IPS-15b (cell line): ENCODE results near the gene TBC1D19.
"Not testable (repeated sequence)": the region's sequence is repeated elsewhere in the genome, so short reads cannot be mapped to it uniquely, and the experiment has no call there.

Source experiments
- H3K27me3 ChIP-seq: one replicate; pipeline ENCODE4 v1.6.1; 2013; ENCODE audit warnings: low read length; ENCODE audit not compliant: control insufficient read depth, insufficient read depth
- H3K36me3 ChIP-seq: one replicate; pipeline ENCODE4 v1.6.1; 2013; ENCODE audit warnings: low read length; ENCODE audit not compliant: control insufficient read depth, insufficient read depth
- H3K4me1 ChIP-seq: one replicate; pipeline ENCODE4 v1.6.1; 2013; ENCODE audit warnings: mild to moderate bottlenecking, low read length; ENCODE audit not compliant: control insufficient read depth, insufficient read depth
- H3K4me3 ChIP-seq: one replicate; pipeline ENCODE4 v1.5.1; 2013; ENCODE audit warnings: low read depth, low read length
- H3K9ac ChIP-seq: one replicate; pipeline ENCODE4 v1.6.1; 2013; ENCODE audit warnings: low read depth, mild to moderate bottlenecking, low read length
- H3K9me3 ChIP-seq: one replicate; pipeline ENCODE4 v1.6.1; 2013; ENCODE audit warnings: mild to moderate bottlenecking, low read length; ENCODE audit not compliant: control insufficient read depth, insufficient read depth

The TBC1D19 gene

DNA sequence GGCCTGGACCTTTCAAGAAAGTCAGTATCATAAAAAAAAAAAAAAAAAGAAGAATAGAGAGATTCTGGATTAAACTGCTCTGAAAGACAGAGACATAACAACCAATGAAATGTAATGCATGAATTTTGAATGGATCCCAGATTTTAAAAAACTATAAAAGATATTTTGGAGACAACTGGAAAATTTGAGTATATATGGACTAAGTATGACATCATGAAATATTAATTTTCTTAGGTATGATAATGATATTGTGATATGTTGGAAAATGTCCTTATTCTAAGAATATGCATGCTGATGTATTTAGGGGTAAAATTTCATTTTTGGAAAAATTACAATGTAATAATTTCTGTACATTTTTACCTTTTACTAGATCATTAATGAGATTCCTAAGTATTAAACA, 52.6 kb downstream of the TBC1D19 start:
- Histone ChIP-seq H3K36me3 (no peaks in the 10 kb centered on the region), H3K4me1 (no peaks in the 10 kb centered on the region), H3K9me3 (no peaks in the 10 kb centered on the region), H3K4me3 (no peak overlapping the region), H3K9ac (no peak overlapping the region), H3K27me3 (no peaks in the 10 kb centered on the region)

DNA sequence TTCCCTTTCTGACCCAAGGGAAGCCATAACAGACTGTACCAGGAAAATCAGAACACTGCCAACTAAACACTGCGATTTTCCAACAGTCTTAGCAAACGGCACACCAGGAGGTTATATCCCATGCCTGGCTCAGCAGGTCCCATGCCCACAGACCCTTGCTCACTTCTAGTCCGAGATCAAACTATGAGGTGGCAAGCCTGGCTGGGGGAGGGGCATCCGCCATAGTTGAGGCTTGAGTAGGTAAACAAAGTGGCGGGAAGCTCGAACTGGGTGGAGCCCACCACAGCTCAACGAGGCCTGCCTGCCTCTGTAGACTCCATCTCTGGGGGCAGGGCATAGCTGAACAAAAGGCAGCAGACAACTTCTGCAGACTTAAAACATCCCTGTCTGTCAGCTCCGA, 56.8 kb downstream of the TBC1D19 start:
- not testable (repeated sequence) for H3K27me3 ChIP-seq, H3K9ac ChIP-seq, H3K9me3 ChIP-seq, H3K4me3 ChIP-seq, H3K36me3 ChIP-seq, H3K4me1 ChIP-seq

DNA sequence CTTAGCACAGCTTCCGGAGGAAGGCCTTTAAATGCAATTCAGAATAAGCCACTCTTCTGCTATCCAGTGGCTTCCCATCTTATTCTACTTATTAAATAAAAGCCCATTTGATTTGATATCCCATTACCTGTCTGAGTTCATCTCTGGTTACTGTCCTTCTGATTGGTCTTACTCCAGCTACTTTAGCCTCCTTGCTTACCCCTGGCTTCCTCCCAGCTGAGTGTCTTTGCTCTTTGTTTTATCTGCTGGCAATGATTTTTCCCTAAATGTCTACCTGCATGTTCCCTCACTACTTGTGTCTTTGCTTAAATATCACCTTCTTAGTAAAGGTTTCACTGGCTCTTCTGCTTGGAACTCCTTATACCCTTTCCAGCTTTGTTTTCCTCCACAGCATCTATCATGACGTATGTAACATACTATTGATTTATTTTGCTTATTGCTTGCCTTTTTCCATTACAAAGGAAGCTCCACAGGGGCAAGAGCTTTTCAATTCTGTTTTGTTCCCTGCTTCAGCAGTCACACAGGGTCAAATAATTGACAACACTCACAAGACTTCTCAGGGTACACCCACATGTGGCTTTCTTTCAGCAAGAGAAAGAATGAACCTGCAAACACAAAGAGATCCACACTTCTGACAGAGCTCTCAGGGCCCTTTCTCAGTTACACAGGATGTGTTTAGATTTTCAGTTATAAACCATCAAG, 63.8 kb downstream of the TBC1D19 start:
- Histone ChIP-seq H3K4me3 (no peak overlapping the region), H3K4me1 (peaks cover 7% of the 10 kb centered on the region), H3K27me3 (no peaks in the 10 kb centered on the region), H3K9ac (no peak overlapping the region), H3K36me3 (no peaks in the 10 kb centered on the region), H3K9me3 (no peaks in the 10 kb centered on the region)

DNA sequence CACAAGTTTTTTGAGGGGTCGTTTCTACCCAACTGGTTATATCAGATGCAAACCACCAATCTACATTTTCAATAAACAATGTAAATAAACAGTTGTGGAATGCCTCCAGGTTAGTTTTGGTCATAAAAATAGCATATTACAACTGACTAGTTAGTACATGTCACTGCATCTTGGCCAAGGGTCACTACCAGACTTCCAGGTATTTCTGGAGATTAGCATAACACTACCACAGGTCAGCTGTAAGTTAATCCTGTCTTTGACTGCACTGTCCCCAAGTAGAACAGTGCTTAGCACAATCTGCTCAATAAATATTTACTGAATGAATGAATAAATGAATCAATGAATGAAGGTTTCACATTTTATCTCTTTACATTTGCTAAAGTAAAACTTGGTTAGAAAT, 64.4 kb downstream of the TBC1D19 start:
- H3K9ac ChIP-seq: no peak overlapping the region
- no peaks in the 10 kb centered on the region for H3K27me3 ChIP-seq
- no peaks in the 10 kb centered on the region for H3K36me3 ChIP-seq
- no peak overlapping the region for H3K4me3 ChIP-seq
- peaks cover 7% of the 10 kb centered on the region for H3K4me1 ChIP-seq
- no peaks in the 10 kb centered on the region for H3K9me3 ChIP-seq

DNA sequence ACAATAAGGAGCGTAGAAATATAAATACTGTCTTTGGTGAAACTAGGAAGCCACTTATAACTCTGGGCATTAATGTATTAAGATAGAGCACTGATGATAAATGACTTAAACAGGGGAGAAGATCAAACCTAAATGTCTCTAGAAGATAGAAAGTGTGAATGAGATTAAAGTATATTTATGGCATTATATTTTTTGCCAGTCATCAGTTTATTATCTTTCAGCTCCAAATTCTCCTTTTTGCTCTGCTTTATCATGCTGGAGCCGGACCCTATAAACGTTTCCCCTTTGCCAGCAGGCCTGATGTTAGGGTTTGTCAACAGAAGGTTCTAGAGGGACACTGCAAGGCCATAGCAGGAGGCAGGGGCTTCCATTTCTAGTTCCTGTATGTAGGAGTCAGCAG, 76.4 kb downstream of the TBC1D19 start:
- H3K27me3 ChIP-seq: no peaks in the 10 kb centered on the region
- peaks cover 3% of the 10 kb centered on the region for H3K36me3 ChIP-seq
- H3K4me3 ChIP-seq: no peak overlapping the region
- H3K4me1 ChIP-seq: no peaks in the 10 kb centered on the region
- no peak overlapping the region for H3K9ac ChIP-seq
- H3K9me3 ChIP-seq: no peaks in the 10 kb centered on the region

DNA sequence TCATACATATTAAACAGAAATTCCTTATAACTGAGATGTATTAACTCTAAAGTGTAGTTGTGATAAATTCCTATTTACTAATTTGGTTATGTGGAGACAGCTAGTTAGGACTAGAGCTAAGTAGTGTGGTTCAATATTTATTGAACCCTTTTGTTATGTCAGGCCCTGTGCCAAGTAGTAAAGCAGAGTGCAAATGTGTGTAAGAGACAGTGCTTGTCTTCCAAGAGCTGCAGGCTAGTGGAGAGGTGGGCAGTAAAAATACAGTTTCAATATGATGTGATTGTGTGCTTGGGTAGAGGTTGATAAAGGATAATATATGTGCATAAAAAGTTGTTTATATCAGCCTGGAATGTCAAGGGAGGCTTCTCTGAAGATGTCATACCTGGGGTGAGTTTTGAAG, 80.0 kb downstream of the TBC1D19 start:
- no peak overlapping the region for H3K9ac ChIP-seq
- H3K9me3 ChIP-seq: no peaks in the 10 kb centered on the region
- no peaks in the 10 kb centered on the region for H3K27me3 ChIP-seq
- no peaks in the 10 kb centered on the region for H3K36me3 ChIP-seq
- no peaks in the 10 kb centered on the region for H3K4me1 ChIP-seq
- H3K4me3 ChIP-seq: no peak overlapping the region

DNA sequence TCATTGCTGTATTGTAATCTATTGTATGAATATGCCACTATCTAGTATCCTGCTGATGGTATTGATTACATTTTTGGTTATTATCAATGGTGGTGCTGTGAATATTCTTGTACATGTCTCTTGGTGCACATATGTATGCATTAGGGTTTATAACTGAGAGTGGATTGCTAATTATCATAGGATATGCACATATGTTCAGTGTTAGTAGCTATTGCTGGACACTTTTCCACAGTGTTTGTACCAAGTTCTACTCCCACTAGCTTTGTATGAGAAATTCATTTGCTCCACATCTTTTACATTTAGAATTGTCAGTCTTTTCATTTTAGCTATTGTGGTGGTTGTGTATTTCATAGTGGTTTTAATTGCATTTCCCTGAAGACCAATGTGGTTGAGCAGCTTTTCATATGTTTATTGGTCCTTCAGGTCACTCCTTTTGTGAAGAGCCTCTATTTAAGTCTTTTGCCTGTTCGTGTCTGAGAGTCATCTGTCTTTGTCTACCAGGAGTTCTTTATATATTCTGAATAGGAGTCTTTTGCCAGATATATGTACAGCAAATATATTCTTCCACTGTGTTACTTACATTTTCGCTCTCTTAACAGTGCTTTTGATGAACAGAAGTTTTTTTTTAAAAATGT, 87.1 kb downstream of the TBC1D19 start:
- Histone ChIP-seq H3K4me3 (no peak overlapping the region), H3K9me3 (no peaks in the 10 kb centered on the region), H3K4me1 (peaks cover 8% of the 10 kb centered on the region), H3K27me3 (no peaks in the 10 kb centered on the region), H3K36me3 (no peaks in the 10 kb centered on the region), H3K9ac (no peak overlapping the region)

DNA sequence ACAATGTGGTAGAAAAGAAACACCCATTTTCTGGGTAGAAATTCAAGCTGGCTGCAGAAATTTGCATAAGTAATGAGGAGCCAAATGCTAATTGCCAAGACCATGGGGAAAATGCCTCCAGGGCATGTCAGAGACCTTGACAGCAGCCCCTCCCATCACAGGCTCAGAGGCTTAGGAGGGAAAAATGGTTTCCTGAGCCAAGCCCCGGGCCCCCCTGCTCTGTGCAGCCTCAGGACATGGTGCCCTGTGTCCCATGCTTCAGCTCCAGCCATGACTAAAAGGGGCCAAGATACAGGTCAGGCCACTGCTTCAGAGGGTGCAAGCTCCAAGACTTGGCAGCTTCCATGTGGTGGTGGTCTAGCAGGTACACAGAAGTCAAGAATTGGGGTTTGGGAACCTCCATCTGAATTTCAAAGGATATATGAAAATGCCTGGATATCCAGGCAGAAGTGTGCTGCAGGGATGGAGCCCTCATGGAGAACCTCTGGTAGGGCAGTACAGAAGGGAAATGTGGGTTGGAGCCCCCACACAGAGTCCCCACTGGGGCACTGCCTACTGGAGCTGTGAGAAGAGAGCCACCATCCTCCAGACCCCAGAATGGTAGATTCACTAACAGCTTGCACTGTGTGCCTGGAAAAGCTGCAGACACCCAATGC, 95.3 kb downstream of the TBC1D19 start:
- not testable (repeated sequence) for H3K36me3 ChIP-seq, H3K4me3 ChIP-seq

DNA sequence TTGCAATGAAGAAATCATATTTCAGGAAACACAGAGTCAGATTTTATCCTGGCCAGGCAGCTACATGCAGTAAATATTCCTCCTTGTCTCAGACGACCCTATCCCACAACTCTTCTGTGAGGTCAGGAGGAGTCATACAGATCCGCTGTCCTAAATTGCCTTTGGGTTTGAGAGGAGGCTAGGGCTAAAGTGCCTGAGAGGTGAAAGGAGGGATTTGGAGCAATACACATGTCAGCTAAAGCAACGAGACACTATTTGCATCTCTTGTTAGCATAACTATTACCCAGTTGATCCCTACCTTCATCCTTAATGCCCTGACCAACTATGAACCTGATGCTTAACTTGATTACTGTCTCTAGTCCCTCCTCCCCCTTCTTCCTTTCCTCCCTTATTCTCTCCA, 98.6 kb downstream of the TBC1D19 start:
- Histone ChIP-seq H3K4me3 (no peak overlapping the region), H3K4me1 (no peaks in the 10 kb centered on the region), H3K9ac (no peak overlapping the region), H3K36me3 (no peaks in the 10 kb centered on the region), H3K9me3 (no peaks in the 10 kb centered on the region), H3K27me3 (no peaks in the 10 kb centered on the region)

More for the DNA sequence above, 95.3 kb downstream of the TBC1D19 start:
- H3K4me1 ChIP-seq, H3K9me3 ChIP-seq, H3K9ac ChIP-seq, H3K27me3 ChIP-seq: not testable (repeated sequence)

DNA sequence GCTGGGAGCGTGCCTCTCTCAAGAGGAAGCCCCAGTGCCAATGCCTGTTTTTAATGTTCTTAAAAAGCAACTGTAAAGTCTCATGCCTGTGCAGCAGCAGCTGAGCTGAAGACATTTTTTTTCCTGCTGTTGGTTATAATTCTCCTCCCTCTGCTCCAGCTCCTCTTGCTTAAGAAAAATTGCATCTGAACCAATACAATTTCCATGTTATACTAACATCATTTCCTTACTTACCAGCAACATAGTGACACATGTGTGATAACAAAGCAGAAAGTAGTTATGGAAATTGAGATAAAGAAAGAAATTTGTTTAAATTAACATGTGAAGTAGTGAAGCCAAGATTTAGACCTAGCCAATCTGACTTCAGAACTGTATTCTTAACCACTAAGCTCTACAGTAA, 101.4 kb downstream of the TBC1D19 start:
- Histone ChIP-seq H3K9ac (no peak overlapping the region), H3K4me3 (no peak overlapping the region), H3K4me1 (no peaks in the 10 kb centered on the region), H3K36me3 (no peaks in the 10 kb centered on the region), H3K27me3 (no peaks in the 10 kb centered on the region), H3K9me3 (no peaks in the 10 kb centered on the region)

DNA sequence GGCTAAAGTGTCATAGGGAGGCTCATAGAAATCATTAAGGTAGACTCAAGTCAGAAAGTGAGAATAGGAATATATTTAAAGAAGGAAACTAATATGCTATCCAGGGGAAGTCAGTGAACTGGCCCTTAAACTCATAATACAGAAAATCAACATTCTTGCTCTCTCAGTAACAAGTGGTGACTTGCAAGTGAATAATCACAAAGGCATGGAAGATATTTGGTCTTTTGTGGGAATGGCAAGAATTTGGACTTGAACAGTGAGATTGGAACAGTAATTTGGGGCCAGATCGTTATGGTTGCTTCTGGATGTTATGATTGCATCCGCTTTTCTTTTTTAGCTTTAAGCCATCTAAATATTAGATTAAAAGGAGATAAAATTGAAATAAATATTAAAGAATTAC, 103.8 kb downstream of the TBC1D19 start:
- H3K9me3 ChIP-seq: no peaks in the 10 kb centered on the region
- no peak overlapping the region for H3K9ac ChIP-seq
- no peaks in the 10 kb centered on the region for H3K4me1 ChIP-seq
- H3K36me3 ChIP-seq: no peaks in the 10 kb centered on the region
- H3K27me3 ChIP-seq: no peaks in the 10 kb centered on the region
- H3K4me3 ChIP-seq: no peak overlapping the region

DNA sequence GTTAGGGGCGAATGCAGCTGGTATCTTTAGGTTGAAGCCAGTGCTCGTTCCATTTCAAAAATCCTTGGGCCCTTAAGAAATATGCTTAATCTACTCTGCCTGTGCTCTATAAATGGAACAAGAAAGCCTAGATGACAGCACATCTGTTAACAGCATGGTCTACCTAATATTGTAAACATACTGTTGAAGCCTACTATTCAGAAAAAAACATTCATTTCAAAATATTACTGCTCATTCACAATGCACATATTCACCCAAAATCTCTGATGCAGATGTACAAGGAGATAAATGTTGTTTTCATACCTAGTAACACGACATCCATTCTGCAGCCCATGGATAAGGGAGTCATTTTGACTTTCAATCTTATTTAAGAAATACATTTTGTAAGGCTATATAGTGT, 106.6 kb downstream of the TBC1D19 start:
- Histone ChIP-seq H3K4me3 (no peak overlapping the region), H3K27me3 (no peaks in the 10 kb centered on the region), H3K36me3 (no peaks in the 10 kb centered on the region), H3K9me3 (no peaks in the 10 kb centered on the region), H3K4me1 (no peaks in the 10 kb centered on the region), H3K9ac (no peak overlapping the region)
